Mucosa of gallbladder (tissue), 1 donor: Measurements from ENCODE around the gene COPA. TPM values are rescaled to one million over a fixed set of nuclear protein-coding genes. Genes with fewer than 3 reads are reported as not detected.

ENCODE experiments used
- DNase-seq: peaks from one replicate; pipeline ENCODE4 v3.0.0-alpha.2; 2020; ENCODE audit warnings: low spot score
- total RNA-seq: library from RNA; stranded (reverse); gene quantifications from one replicate; pipeline ENCODE4 v1.2.1, GENCODE V29; 2021
- donor health status: DM: no; HTN: no; CAD: no.

COPA gene
- total RNA-seq, 1 donor from 2014 or later, result 164 TPM

GRCh38 chr1:160363010-160363409 lies 20.0 kb upstream of the COPA start:
- no peak for DNase-seq

DNA sequence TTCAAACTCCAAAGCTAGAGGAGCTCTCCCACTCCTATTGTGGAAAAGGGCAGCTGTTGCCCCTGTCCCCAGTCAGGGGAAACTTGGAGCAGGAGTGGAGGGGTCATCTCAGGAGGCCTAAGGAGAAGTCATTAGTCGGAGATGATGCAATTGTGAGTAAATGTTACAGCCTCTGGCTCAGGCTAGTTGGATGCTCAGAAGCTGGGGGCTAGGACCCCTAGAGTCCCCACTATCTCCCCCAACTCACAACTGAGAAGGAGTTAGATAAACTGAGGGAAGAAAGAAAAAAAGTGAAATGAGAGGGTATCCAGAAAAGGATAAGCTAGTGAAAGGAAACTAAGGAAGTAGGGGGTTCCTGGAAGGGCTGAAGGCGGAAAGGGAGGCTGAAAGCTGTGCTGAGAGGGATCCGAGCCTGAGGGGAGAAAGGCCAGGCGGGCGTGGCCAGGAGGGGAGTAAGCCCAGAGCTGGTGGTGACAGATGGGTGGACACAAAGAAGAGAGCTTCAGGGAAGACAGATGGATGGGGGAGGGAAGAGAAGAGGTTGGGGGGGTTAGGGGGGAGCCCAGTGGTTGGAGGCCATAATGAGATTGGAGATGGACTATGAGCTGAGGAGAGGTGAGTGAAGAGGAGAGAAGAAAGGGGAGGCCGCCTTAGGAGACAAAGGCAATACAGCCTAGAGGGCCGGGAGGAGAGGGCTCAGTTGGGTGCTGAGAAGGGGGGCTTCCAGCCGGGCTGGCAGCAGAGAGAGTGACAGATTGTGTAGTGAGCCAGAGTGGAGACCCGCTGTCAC lies 19.3 kb upstream of the COPA start:
- DNase-seq, result no peak

DNA sequence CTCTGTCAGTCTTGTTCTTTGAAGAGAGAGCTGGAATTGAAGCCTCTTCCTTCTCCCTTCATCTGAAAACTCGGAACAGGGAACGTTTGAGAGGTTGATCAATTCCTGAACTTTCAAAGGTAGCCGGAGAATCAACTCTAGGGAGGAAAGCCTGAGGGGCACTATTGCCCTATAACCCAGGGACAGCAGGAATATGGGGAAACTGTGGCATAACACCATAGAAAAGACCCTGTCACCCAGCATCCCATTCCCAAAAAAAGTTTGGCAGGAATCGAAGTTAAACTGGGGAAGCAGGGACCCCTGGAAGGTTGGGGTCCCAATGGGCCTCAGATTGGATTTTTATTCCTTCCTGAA lies 18.7 kb upstream of the COPA start:
- DNase-seq, result no peak

- no peak for DNase-seq
Measured at GRCh38 chr1:160361199-160361598, 18.1 kb upstream of the COPA start.

DNA sequence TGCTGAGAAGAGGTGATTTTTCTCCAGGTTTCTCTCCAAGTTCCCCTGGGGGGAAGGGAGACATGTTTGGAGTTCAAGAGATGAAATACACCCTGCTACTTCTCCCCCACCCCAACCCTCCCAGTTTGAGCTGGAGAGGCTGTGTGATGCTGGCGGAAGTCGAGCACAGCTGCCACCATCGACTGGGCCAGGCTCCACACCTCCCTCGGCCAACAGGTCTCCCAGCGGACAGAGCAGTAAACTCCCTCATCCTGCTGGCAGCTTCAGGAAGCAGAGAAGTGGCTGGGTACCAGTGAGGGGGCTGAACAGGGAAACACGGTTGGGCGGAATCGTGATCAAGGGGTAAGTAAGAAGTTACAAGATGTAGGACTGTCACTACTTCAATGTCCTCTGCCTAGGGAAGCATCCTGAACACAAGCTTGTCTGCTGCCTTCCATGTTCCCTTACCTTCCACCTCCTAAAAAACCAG lies 17.2 kb upstream of the COPA start:
- DNase-seq, result no peak

- DNase-seq, result no peak
Measured at GRCh38 chr1:160359559-160360226, 16.6 kb upstream of the COPA start.

- no peak for DNase-seq
Measured at GRCh38 chr1:160358073-160358472, 15.0 kb upstream of the COPA start.

DNA sequence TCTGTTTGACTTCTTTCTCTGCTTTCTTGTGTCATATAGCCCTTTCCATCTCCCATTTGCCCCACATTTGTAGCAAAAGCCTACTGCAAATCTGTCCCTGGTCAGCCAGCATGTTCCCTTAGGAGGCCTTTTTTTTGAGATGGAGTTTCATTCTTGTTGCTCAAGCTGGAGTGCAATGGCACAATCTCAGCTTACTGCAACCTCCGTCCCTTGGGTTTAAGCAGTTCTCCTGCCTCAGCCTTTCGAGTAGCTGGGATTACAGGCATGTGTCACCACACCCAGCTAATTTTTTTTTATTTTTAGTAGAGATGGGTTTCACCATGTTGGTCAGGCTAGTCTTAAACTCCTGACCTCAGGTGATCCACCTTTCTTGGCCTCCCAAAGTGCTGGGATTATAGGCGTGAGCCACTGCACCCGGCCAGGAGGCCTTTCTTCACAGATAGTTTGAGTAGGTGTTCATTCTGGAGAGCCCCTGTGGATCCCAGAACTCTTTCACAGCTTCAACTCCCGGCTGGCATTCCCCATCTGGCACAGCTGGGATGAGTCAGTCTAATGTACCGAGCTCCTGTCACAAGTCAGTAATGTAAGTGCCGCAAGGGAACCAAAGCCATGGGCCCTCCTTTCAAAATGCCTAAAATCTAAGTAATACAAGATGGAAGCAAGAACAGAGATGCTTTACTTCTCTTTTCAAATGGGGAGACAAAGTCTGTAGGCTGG lies 14.4 kb upstream of the COPA start:
- no peak for DNase-seq

DNA sequence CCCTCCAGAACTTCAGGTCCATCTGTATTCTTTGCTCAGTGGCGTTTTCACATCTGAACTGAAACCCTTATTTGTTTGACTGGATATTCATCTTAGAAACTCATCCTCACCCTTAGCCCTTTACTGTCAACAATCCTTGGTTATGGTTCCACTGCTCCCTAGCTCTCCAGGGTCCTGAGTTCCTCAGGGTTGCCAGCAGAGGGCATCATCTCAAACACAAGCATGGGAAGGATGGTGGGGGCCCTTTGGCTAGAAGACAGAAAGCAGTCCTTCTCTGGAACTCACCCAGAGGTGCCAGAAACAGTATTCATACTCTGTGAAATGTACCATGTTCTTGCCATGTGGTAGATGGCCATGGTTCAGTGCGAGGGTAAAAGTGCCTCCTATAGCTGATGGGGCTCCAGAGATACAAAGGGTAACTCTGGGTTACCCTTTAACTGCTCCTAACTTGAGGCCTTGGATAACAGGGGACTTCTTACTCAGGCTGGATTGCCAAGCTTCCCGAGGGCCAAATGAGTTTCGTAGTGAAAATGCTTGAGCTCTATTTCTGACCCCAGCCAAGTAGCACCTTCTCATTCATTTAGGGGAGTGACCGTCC lies 11.4 kb upstream of the COPA start:
- no peak for DNase-seq

- no peak for DNase-seq
Measured at GRCh38 chr1:160353223-160353622, 10.2 kb upstream of the COPA start.

GRCh38 chr1:160352555-160352954 lies 9.5 kb upstream of the COPA start:
- no peak for DNase-seq

GRCh38 chr1:160351629-160352028 lies 8.6 kb upstream of the COPA start:
- DNase-seq, result no peak

DNA sequence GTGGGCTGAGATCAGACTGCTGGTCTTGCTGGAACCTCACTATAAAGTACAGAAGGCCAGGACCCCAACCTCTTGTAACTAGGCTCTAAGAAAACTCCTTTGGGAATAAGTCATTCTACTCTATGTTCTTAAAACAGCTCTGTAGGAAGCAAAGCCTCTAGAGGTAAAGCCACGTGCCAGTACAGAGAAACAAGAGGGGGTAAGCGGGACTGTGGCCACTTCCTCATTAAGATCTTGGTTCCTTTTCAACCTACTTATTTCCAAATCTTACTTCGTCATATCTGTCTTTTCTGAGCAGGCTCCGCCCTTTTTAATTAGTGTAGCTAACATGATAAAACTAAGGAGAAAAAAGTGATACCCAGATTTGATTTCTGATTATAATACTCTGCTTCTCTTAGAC lies 3.9 kb upstream of the COPA start:
- DNase-seq, result no peak

DNA sequence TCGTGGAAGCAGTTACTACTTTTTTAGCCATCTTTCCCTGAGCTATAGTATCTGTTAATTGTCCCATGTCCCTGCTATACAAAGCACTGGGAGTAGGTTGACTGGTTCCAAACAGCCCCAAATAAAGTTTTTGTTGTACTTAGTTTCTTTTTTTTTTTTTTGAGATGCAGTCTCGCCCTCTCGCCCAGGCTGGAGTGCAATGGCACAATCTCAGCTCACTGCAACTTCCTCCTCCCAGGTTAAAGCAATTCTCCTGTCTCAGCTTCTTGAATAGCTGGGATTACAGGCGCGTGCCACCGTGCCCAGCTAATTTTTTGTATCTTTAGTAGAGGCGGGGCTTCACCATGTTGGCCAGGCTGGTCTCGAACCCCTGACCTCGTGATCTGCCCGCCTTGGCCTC lies 3.4 kb upstream of the COPA start:
- no peak for DNase-seq

DNA sequence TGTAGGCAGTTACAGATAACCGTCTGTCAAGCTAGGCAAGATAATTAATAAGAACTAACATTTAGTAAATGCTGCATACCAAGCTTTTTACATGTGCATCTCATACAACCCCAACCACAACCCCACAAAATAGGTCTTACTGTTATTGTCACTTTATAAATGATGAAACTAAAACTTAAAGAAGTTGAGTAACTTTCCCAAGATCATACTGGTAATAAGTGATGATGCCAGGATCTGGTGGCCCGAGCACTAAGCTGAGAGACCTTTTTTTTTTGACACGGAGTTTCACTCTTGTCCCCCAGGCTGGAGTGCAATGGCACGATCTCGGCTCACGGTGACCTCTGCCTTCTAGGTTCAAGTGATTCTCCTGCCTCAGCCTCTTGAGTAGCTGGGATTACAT lies 1.9 kb upstream of the COPA start:
- no peak for DNase-seq

DNA sequence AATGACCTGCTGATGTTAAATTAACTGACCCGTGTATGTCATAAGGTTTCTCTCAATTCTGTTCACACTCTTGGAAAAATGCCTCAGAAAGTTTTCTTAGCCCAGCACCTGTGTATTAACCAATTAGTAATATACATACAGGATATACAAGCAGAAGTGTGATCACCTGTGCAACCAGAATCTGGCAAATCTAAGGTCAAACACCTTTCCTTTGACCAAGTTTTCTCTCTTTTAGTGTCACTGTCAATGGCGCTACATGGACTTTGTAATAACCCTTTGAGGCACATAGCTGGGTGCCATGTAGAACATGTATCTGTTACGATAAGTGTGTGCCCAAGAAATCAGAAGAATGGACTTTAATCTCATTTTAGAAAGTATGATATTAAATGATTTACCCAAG lies 1.2 kb upstream of the COPA start:
- no peak for DNase-seq

DNA sequence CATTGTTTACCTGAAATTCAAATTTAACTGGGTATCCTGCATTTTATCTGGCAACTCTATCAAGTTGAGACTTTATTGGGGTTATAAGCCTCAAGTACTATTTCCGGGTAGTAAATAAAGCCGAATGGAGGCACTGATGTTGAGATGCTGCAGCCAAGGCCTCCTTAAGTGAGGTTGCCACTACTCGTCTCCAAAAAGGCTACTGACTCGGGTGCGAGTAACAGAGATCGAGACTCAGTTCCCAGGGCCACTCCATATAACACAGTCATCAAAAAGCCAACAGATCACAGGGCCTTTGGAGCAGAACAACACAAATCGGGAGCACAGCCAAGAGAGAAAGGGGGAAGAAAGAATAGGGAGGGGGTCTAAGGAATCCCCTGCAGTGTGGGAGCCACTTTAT lies 524 bp downstream of the COPA start:
- no peak for DNase-seq

GRCh38 chr1:160340866-160341265 lies 2.2 kb downstream of the COPA start:
- DNase-seq, result no peak

- no peak for DNase-seq
Measured at GRCh38 chr1:160340146-160340545, 2.9 kb downstream of the COPA start.

DNA sequence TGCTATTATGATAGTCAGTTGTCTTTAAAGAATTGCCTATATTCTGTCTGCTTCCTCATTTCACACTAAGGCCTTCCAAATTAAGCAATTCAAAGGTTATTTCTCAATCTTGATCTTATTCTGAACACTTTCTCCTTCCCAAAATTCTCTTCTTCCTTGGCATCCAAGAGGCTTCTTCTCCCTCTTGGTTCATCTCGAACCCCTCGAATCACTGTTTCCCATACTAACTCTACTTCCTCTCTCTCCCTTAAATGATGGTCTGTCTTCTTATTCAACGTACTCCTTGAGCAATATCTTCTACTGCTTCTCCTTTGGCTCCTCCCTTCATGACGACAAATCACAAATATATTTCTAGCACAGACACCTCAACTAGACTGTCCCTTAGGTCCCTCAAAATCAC lies 4.5 kb downstream of the COPA start:
- DNase-seq, result no peak

- DNase-seq, result no peak
Measured at GRCh38 chr1:160332516-160332915, 10.5 kb downstream of the COPA start.

- no peak for DNase-seq
Measured at GRCh38 chr1:160330119-160330518, 12.9 kb downstream of the COPA start.

- DNase-seq, result no peak
Measured at GRCh38 chr1:160328184-160328583, 14.9 kb downstream of the COPA start.
